Right kidney (tissue), 9 donors: Measurements from ENCODE around the gene MEFV.
"Not testable (repeated sequence)": the region's sequence is repeated elsewhere in the genome, so short reads cannot be mapped to it uniquely, and the experiment has no call there.

Experiments used
- DNase-seq: peaks from one replicate; pipeline ENCODE4 v3.0.0-alpha.2; 2016
- long read RNA-seq, 8 donors: transcript quantifications; one replicate each; lab custom pipeline, GENCODE V29; 2026

The MEFV gene, protein sequence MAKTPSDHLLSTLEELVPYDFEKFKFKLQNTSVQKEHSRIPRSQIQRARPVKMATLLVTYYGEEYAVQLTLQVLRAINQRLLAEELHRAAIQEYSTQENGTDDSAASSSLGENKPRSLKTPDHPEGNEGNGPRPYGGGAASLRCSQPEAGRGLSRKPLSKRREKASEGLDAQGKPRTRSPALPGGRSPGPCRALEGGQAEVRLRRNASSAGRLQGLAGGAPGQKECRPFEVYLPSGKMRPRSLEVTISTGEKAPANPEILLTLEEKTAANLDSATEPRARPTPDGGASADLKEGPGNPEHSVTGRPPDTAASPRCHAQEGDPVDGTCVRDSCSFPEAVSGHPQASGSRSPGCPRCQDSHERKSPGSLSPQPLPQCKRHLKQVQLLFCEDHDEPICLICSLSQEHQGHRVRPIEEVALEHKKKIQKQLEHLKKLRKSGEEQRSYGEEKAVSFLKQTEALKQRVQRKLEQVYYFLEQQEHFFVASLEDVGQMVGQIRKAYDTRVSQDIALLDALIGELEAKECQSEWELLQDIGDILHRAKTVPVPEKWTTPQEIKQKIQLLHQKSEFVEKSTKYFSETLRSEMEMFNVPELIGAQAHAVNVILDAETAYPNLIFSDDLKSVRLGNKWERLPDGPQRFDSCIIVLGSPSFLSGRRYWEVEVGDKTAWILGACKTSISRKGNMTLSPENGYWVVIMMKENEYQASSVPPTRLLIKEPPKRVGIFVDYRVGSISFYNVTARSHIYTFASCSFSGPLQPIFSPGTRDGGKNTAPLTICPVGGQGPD
- long read RNA-seq, donor 1, result 0 reads
- long read RNA-seq, donor 2, result 0 reads
- long read RNA-seq, donor 3, result 0 reads
- long read RNA-seq, donor 4, result 0 reads
- long read RNA-seq, donor 5, result 0 reads
- long read RNA-seq, donor 6, result 0 reads
- long read RNA-seq, donor 7, result 0 reads
- long read RNA-seq, donor 8, result 0 reads

DNA sequence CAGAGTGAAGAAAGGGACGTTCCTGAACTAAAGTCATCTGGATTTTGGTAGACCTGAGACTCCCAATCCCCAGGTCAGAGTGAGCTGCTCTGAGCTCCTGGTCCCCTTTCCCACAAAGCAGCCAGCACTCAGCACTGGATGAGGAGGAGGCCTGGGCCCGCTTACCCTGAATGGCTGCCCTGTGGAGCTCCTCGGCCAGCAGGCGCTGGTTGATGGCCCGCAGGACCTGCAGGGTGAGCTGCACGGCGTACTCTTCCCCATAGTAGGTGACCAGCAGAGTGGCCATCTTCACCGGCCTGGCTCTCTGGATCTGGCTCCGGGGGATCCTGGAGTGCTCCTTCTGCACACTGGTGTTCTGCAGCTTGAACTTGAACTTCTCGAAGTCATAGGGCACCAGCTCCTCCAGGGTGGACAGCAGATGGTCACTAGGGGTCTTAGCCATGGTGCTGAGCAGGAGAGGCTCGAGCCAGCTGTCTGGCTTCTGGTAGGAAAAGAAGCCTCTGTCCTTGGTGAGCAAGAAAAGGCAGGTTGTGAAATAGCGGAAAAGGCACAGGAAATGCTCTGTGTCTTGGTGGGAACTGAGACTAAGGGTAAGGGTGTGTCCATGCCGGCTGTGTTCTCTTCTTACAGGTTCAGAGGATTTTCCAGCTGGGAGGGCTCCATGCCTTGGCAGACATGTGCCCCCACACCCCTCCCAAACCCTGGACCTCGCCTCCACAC is at the start of gene MEFV:
TSS of gene MEFV (minus strand) at position 488 of the 720 bp plus-strand sequence. CDS start at position 442, 46 bp downstream.
- DNase-seq, result no peak

DNA sequence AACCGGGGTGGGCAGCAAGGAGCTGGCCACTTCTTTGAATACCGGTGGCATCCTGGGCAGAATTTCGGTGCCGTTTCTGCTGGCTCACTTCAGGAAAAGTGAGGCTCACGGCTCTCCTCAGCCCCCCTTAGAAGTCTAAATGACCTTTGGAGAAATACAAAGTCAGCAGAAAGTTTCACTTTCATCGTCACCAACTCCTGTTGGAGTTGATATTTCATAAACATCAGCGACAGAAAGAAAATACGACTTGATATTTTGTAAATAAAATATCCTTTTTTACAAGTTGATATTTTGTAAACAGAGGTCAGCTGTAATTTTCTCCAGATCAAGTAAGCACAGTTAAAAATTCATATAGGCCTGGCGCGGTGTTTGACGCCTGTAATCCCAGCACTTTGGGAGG is 49.6 kb upstream of the MEFV start:
- no peak for DNase-seq

DNA sequence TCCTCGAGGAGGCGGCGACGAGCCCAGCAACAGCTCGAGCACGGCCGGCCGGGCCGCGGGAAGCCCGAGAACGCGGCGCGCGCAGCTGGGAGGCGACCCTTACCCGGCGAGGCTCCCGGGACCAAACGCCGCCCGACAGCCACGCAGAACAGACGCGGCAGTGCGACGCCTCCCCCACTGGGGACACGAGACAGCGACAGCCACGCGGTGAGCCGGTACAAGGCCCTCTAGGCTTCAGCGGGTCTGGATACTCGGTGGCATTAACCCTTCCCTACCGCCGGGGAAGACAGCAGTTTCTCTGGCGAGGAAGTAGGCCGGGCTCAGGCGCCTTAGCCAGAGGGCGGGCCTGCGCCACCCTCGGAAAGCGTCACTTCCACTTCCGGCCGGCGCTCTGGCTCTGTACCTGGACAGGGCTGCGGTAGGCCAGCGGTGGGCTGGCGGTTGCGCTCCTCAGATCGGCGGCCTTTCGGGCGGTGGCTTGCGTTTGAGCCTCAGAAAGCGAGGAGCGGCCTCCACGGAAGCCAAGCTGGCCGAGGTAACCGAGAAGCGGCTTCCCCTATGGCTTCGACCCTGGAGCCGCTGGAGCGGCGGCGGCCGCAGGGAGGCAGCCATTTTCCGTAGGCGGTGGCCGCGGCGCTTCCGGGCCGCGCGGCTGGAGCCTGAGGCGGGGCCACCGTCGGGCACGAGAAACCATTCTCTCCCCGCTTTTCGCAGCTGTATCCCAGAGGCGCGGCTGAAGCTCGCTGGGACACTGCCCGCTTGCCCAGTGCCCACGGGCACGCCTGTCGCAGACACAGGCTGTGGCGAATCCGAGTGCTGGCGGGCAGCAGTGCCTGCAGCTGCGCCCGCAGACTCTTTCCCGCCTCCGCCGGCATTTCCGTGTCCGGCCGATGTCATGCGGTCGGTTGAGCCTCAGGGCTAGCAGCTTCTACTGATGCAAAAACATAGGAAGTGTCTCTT is 49.0 kb upstream of the MEFV start, which contains the start of the genes TIGD7 and ZNF75A:
TSS of gene TIGD7 (minus strand) at position 322 of the 960 bp plus-strand sequence. CDS start 4,816 bp downstream, outside the sequence.
TSS of gene ZNF75A (plus strand) at position 389 of the 960 bp plus-strand sequence. CDS start 2,932 bp downstream, outside the sequence.
- DNase-seq, result peak; percentile 99

DNA sequence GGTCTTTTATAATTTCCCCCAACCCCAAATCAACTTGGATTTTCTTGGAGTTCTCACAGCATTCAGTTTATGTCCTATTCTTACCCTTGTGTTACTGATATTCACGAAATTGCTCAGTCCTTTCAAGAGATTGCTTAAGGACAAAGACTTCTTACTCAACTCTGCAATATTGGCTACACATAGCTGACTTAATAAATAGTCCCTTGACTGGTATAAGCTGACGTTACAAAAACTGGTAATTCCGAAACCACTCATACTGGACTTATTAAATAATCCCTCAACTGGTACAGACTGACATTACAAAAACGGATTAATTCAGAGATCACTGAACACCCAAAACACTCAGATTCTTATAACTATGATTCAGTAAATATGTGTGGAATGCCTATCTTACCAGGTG is 47.9 kb upstream of the MEFV start:
- DNase-seq, result no peak

DNA sequence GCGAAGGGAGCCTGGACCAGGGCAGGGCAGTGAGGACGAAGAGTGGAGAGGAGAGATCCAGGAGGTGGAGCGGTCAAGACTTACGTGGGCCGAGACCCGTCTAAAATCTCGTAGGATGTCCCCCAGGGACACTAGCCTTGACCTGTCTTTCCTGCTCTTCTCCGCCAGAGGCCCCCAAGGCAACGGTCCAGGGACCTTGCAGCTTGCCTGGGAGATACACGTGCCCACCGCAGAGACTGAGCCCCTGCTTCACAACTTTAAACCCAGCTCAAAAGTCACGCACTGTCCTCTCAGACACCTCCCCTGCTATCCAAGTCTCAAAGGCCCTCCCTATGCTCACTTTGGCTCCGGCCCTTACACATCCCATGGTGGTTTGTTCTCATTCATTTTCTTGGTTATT is 39.4 kb upstream of the MEFV start:
- no peak for DNase-seq

DNA sequence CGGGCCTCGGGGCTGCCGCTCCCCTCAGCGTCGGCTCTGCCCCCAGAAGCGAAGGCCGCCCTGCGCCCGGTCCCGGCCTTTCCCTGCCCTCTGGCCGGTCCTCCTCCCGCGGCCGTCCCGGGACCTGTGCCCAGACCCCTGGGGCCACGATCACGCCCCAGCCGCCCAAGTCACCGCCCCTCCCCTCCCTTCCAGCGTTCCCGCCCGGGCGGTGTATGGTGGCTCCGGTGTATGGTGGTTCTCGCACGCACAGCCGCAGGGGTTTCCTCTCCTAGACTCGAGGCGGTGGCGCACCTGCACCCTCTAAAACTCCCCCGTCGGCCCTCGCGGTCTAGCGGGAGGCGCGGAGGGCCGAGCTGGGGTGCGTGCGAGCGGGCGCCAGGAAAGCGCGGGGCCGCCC is 38.8 kb upstream of the MEFV start:
- no peak for DNase-seq

DNA sequence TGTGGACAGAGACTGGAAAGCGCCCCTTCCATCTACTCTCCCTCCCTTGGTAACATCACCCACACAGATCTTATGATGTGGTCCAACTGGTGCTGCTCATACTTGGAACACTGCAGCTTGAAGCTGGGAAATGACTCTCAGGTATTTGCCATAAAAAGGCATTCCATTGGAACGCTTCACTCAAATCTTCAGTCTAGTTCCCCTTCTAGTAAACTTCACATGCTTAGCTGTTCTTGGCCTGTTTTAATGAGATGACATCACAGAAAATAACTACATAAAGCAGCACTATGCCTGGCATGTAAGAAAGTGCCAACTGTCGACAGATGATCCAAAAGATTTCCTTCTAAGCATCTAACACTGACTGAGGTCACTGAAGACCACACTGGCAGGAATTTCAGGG is 36.2 kb upstream of the MEFV start:
- DNase-seq, result no peak

DNA sequence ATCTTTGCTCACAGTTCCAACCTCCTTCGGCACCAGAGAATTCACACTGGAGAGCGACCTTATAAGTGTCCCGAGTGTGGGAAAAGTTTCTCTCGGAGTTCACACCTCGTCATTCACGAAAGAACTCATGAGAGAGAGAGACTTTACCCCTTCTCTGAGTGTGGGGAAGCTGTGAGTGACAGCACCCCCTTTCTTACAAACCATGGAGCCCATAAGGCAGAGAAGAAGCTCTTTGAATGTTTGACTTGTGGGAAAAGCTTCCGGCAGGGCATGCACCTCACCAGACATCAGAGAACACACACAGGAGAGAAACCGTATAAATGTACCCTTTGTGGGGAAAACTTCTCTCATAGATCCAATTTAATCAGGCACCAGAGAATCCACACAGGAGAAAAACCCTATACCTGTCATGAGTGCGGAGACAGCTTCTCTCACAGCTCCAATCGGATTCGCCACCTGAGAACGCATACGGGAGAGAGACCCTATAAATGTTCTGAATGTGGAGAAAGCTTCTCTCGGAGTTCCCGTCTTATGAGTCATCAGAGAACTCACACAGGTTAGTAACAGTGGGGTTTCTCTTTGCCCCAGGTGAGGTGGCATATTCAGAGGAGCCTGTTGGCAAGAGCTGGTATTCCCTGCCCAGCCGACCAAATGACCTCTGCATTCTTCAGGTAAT is 33.7 kb upstream of the MEFV start:
- no peak for DNase-seq

DNA sequence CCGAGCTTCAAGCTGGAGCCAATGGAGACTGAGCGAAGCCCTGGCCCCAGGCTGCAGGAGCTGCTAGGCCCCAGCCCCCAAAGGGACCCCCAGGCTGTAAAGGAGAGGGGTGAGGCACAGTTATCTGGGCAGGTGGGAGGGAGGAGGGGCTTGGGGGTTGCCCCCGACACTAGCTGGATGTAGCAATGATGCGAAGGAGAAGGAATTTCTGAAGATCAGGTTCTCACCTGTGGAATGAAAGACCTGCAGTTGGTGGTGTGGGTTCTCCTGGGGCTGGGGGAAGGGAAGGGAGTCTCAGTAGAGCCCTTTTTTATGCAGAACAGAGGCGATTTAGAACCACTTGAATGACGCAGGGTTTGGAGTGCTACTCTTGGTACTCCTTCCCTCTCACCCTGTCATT is 28.7 kb upstream of the MEFV start:
- DNase-seq, result no peak

DNA sequence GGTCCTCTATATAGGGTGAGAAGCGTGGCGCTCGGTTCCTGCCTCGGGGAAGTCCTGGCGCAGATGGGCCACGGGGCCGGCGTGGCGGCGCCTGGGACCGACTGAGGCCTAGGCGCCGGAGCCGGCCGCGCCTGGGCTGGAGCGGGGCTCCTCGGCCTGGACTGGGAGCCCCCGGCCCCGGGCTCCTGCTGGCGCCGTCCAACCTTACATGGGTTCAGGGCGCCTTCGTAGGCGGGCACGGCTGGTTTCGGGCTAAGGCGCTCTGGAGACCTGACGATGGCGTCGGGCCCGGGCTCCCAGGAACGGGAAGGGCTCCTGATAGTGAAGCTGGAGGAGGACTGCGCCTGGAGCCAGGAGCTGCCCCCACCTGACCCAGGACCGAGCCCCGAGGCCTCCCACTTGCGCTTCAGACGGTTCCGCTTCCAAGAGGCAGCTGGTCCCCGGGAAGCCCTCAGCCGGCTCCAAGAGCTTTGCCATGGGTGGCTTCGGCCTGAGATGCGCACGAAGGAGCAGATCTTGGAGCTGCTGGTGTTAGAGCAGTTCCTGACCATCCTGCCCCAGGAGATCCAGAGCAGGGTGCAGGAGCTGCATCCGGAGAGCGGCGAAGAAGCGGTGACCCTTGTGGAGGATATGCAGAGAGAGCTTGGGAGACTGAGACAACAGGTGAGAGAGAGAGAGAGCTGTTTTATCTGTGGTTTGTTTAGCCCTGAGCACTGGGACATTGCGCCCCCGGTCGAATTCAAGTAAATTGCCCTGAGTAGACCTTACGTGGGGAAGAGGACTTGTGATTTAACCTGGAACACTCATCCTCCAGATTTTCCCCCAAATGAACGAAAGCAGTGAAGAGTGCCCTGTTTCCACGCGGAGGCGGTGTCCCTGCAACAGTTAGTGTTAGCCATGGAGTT is 27.4 kb upstream of the MEFV start:
- DNase-seq, result no peak

DNA sequence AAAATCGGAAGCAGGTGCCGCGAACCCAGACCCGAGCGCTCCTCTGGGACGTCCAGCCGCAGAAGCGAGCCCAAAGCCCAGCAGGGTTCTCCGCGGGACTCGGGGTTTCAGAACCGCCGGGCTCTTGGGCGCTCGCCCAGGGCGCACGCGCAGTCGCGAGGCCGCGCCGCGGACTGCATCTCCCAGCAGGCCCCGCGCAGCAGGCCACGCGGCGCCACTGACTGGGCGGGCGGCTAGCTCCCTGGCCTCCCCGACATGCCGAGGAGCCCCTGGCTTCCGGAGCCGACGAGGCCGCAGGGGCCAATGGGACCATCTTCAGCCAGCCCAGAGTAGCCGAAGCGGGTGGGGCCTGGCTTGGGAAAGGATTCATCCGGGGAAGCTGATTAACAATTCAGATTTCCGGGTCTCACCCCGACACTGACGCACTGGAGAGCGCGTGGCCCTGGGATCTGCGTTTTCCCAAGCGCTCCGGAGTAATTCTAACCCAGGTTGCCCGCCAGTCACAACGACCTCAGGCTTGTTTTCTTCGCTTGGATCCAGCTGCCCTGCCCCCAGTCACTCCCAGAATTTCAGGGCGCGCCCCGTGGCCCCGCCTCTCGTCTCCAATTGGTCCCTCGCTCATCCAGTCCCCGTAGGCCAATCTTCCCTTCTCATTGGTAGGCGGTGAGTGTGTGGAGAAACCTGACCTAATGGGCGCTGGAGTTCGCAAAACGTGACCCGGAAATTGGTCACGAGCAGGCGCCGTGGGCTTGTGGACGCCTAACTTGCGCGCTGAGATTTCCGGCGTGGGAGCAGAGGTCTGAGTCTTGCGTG is 26.5 kb upstream of the MEFV start, which contains the start of gene ZNF263:
TSS of gene ZNF263 (plus strand) at position 762 of the 813 bp plus-strand sequence. CDS start 328 bp downstream, outside the sequence.
- DNase-seq, result peak; percentile 99

DNA sequence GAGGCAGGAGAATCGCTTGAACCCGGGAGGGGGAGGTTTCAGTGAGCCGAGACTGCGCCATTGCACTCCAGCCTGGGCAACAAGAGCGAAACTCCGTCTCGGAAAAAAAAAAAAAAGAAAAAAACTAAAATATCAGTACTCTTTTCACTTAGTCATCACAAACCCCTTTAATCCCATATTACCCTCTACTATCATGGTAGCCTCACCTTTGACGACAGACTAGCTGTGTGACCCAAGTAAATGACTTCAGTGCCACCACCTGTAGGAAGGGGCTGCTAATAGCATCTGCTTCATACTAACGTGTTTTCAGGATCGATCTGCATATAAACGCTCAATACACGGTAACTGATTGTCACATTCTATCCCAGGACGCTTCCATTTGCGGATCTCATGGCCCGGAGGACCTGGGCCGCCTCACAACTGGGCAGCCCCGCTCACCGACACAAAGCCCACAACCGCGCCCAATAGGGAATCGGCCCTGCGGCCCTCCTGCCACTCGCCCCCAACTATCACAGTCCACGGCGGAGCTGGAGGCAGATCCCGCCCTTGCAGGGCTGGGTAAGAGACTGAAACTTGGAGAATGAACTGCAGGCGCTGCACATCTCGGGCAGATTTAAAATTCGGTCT is 25.8 kb upstream of the MEFV start:
- peak; percentile 98 for DNase-seq

DNA sequence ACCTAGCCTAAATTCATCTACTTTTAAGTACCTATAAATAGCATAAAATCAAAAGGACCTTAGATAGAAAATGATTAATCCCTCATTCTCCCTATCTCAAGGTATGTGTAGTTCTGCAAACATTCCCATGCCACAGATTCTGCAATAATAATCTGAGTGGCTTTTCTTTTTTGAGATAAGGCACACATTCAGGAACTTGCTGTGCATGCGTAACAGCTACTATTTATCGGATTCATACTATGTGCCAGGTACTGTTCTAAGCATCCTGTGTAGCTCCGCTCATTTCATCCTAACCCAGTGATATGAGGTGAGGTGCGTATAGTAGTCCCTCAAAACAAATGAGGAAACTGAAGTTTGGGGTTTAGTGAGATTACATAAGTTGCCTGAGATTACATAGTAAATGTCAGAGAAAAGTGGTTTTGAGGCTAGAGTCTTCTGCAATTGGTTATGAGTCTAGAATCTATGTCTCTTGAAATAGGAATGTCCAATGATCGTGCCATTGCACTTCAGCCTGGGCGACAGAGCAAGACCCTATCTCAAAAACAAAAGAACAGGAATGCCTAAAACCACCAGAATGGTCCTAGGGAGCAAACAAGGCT is 24.9 kb upstream of the MEFV start:
- DNase-seq, result no peak

DNA sequence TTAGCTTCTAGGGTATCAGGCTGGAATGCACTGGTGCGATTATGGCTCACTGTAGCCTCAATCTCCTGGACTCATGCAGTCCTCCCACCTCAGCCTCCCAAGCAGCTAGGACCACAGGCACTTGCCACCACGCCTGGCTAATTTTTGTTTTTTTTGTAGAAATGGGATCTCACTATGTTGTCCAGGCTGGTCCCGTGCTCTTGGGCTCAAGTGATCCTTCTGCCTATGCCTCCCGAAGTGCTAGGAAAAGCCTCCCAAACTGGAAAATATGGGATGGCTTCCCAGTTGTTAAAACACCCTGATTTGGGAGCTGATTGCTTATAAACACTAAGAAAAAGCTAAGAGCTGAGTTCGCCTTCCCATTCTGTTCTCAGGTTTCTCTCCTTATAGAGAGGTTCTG is 20.2 kb upstream of the MEFV start:
- no peak for DNase-seq

DNA sequence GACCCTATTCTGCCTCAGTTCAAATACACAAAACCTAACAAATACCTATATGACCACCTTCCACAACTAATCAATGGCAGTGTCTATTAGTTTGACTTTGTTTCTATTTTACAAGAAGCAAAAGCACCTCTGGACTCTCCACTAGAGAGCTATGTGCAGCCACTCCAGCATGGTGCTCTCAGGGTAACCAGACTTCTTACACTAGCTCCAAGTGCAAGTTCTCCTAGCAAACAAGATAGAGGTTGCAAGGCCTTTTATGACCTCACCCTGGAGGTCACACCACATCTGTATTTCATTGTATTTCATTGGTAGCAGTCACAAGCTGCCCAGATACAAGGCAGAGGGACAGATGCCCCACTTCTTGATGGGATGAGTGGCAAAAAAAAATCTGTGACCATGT is 18.5 kb upstream of the MEFV start:
- DNase-seq, result no peak

DNA sequence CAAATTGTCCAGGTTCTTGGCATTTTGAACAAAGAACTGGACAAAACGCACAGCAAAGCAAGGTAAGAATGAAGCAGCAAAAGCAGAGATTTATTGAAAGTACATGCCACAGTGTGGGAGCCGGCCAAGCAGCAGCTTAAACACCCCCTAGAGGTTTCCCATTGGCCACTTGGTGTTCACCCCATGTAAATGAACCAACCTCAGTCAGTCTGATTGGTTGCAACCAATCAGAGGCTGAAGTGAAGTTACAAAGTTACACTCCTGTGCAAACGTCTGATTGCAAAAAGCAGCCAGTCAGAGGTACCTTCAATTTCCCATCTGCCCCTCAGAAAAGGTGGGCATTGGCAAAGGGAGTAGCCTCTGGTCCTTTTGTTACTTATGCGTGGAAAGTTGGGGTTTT is 18.1 kb upstream of the MEFV start:
- no peak for DNase-seq

DNA sequence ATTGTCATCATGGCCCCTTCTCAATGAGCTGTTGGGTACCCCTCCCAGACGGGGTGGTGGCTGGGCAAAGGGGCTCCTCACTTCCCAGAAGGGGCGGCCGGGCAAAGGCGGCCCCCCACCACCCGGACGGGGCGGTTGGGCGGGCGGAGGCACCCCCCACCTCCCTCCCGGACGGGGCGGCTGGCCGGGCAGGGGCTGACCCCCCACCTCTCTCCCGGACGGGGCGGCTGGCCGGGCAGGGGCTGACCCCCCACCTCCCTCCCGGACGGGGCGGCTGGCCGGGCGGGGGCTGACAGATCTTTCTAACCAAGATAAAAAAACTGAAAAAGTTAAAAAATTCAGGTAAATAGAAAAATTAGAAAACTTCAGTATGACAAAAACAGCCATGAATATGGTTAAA is 14.8 kb upstream of the MEFV start:
- not testable (repeated sequence) for DNase-seq
